OCI-M1 (cell line): ENCODE measurements around the gene GP5.
A peak's percentile ranks its signal among the peaks of the same experiment; 100 is the strongest.

Experiments used
- DNase-seq: peaks from one replicate; lab custom pipeline; 2025; lab: John Stamatoyannopoulos, UW

The GP5 gene

GRCh38 chr3:194399166-194399565, at the start of gene GP5:
Gene GP5 (minus strand): TSS chr3:194399266. CDS start chr3:194398282, 984 bp downstream.
- peak; percentile 3 for DNase-seq

DNA sequence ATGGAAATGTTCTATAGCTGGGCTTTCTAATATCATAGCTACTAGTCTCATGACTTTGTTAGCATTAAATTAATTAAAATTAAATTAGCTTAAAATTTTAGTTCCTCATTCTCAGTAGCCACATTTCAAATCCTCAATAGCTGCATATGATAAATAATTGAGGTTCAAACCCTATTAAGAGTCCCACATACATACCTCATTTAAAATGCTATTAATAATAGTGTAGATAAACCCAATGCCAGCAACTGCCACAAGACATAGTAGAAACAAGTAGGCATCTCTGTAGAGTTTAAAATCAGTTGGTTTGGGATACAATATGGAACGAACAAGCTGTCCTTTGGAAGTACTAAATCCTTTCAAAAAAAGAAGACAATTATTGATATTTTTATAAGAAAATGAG, 48.6 kb upstream of the GP5 start:
- DNase-seq = no peak

- no peak for DNase-seq
Observed at GRCh38 chr3:194447161-194447560, 48.1 kb upstream of the GP5 start.

DNA sequence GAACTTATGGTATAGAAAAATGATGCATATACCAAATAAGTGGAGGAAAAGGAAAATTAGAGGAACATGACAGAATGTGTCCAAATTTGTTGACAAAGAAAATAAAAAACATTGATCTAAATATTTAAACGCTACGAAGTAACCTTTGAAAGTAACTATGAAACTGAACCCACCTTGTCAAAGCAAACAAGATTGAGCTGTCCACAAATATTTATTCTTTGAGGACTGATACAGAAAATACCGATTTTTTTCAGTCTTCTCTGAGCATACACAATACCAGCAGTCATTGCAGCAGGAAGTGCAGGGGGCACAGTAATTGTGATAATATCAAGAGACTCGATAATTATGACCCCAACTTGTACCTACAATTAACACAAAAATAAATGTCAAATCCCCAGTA, 47.7 kb upstream of the GP5 start:
- DNase-seq = no peak

GRCh38 chr3:194446172-194446571, 47.1 kb upstream of the GP5 start:
- no peak for DNase-seq

DNA sequence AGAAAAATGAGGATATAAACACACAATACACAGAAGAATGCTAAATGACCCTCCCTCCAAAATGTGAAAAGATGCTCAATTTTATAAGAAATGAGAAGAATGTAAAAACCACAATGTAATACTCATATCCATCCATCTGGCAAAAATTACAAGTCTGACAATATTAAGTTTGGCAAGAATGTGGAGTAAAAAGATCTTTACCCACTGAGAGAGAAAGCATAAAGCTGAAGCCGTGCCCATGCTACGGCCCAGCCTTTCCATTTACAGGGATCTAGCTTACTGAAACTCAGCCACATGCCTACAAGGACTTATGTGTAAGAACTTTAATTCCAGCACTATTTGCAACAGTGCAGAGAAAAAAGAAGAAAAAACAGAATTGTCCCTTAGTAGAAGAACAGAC, 44.8 kb upstream of the GP5 start:
- no peak for DNase-seq

GRCh38 chr3:194440756-194441155, 41.7 kb upstream of the GP5 start:
- no peak for DNase-seq

- DNase-seq = no peak
Observed at GRCh38 chr3:194439881-194440550, 41.0 kb upstream of the GP5 start.

GRCh38 chr3:194434503-194434902, 35.4 kb upstream of the GP5 start:
- DNase-seq = no peak

- DNase-seq = no peak
Observed at GRCh38 chr3:194431554-194431953, 32.5 kb upstream of the GP5 start.

- no peak for DNase-seq
Observed at GRCh38 chr3:194425399-194425798, 26.3 kb upstream of the GP5 start.

- DNase-seq = no peak
Observed at GRCh38 chr3:194424953-194425352, 25.9 kb upstream of the GP5 start.

GRCh38 chr3:194424373-194424772, 25.3 kb upstream of the GP5 start:
- no peak for DNase-seq

GRCh38 chr3:194423317-194423716, 24.3 kb upstream of the GP5 start:
- DNase-seq = no peak

- no peak for DNase-seq
Observed at GRCh38 chr3:194422188-194422587, 23.1 kb upstream of the GP5 start.

DNA sequence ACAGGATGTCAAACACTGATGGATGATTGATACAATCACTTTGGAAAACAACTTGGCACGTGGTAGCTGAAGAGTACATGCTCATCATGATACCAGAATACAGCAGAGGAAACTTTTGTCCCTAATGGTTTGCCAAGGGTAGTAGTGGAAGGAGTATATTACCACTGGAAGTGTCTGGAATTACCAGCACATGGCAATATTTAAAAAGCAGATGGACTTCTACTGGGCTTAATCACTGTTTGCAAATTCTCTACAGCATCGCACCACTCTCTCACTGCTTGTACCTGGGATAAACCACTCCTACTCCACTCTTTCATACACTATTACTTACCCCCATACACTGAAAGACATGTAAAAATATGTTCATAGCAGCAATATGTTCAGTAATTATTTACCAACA, 19.6 kb upstream of the GP5 start:
- no peak for DNase-seq

DNA sequence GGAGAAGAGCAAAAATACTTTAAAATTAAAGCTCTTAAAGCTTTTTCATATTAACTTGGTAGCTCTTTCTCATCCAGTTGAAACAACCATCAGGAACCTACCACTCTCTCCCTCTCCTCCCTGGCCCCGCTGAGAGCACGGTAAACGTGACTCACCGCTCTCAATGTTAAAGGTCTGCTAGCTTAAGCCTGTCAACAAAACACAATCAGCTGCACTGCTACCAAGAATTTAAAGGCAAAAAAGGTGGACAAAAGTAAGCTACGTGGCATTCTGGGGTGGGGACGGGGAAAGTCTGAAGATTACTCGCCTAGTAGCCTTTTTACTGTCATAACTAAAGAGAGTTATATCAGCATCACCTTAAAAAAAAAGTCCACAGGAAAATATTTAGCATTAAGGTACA, 8.4 kb upstream of the GP5 start:
- DNase-seq = no peak

DNA sequence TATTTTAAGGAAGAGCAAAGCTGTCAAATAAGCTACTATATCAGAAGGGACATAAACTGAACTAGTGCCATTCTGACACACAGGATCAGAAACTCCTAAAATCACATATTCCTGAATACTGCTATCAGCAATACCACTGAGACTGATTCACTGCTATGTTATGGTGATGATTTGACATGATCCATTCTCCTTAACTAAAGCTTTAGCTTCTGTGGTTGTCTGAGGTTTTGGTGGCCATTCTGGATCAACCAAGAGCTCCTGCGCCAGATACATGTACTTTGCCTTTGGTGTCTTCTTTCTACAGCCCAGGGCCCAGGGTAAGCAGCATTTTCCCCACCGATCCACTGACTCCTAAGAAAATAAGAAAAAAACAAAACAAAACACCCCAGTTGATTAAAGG, 6.7 kb upstream of the GP5 start:
- no peak for DNase-seq

GRCh38 chr3:194404365-194405140, 5.5 kb upstream of the GP5 start:
- DNase-seq = peak; percentile 62

DNA sequence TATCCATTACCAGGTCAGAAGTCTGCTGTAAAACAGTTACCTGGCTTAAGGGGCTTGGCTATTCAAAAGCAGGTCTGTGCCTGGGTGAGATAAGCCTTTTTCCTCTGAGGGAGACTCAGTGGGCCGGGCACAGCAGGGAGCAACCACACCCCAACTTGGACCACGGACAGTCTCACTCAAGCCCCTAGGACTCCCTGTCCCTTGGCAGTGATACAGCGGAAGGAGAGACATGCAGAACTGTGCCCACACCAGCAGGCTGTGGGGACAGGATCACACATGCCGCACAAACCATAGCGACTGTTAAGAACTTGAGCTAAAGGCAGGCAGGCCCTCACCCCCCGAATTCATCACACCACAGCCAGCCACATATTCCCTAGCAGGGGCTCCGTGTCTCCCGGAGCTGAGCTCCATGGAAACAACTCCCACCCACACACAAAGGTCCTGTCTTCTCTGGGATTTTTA, 2.8 kb upstream of the GP5 start:
- no peak for DNase-seq

GRCh38 chr3:194401346-194401745, 2.3 kb upstream of the GP5 start:
- no peak for DNase-seq

GRCh38 chr3:194399874-194400411, 877 bp upstream of the GP5 start:
- DNase-seq = no peak

GRCh38 chr3:194397757-194398312, 1.2 kb downstream of the GP5 start:
- no peak for DNase-seq
